ENCODE data around the gene PLD1.
"Not testable (repeated sequence)": the region's sequence is repeated elsewhere in the genome, so short reads cannot be mapped to it uniquely, and the experiment has no call there.

The PLD1 gene, protein sequence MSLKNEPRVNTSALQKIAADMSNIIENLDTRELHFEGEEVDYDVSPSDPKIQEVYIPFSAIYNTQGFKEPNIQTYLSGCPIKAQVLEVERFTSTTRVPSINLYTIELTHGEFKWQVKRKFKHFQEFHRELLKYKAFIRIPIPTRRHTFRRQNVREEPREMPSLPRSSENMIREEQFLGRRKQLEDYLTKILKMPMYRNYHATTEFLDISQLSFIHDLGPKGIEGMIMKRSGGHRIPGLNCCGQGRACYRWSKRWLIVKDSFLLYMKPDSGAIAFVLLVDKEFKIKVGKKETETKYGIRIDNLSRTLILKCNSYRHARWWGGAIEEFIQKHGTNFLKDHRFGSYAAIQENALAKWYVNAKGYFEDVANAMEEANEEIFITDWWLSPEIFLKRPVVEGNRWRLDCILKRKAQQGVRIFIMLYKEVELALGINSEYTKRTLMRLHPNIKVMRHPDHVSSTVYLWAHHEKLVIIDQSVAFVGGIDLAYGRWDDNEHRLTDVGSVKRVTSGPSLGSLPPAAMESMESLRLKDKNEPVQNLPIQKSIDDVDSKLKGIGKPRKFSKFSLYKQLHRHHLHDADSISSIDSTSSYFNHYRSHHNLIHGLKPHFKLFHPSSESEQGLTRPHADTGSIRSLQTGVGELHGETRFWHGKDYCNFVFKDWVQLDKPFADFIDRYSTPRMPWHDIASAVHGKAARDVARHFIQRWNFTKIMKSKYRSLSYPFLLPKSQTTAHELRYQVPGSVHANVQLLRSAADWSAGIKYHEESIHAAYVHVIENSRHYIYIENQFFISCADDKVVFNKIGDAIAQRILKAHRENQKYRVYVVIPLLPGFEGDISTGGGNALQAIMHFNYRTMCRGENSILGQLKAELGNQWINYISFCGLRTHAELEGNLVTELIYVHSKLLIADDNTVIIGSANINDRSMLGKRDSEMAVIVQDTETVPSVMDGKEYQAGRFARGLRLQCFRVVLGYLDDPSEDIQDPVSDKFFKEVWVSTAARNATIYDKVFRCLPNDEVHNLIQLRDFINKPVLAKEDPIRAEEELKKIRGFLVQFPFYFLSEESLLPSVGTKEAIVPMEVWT

DNA sequence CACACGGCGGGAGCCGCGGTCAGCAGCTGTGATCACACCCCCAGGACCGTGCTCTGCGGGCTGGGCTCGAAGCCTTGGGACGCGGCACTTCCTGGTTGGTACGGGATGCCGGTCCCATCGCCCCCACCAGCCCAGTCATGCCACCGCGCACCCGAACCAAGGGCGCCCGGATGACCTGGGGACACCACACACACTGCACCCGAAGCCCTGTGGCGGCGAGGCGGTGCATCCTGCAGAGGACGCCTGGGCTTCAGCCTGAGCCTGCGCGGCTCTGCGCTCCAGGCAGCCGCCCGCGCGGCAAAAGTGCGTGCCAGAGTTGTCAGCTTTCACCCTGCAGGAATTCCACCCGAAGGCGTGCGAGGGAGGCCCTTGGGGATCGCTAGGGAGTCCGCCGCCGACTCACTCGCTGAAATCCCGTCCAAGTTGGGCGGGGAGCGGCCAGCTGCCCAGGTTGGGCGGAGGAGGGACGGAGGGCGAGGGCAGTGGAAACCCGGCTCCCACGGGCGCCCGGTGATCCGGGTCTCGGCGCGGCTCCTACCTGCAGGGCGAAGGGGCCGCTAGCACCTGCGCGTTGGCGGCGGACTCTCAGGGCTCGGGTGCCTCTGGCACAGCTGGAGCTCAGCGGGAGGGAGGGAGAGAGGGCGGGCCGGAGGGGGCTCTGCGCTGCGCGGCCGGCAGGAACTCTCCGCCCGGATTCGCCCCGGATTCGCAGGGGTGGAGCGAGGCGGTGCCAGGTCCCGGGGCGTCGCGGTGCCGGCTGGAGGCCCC is at the start of gene PLD1:
Gene PLD1, minus strand, starts transcription at position 623 of the 768 bp plus-strand sequence. CDS start 72,432 bp downstream, outside the sequence.
- DNase-seq (ENCODE audit: low read depth in 2 of 2, low spot score in 1 of 2), result no peak

DNA sequence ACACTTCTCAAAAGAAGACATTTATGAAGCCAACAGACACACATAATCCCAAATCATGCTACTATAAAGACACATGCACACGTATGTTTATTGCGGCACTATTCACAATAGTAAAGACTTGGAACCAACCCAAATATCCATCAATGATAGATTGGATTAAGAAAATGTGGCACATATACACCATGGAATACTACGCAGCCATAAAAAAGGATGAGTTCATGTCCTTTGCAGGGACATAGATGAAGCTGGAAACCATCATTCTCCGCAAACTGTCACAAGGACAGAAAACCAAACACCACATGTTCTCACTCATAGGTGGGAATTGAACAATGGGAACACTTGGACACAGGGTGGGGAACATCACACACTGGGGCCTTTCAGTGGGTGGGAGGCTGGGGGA is 48.5 kb upstream of the PLD1 start:
- not testable (repeated sequence) for DNase-seq (ENCODE audit: low read depth in 2 of 2, low spot score in 1 of 2)

DNA sequence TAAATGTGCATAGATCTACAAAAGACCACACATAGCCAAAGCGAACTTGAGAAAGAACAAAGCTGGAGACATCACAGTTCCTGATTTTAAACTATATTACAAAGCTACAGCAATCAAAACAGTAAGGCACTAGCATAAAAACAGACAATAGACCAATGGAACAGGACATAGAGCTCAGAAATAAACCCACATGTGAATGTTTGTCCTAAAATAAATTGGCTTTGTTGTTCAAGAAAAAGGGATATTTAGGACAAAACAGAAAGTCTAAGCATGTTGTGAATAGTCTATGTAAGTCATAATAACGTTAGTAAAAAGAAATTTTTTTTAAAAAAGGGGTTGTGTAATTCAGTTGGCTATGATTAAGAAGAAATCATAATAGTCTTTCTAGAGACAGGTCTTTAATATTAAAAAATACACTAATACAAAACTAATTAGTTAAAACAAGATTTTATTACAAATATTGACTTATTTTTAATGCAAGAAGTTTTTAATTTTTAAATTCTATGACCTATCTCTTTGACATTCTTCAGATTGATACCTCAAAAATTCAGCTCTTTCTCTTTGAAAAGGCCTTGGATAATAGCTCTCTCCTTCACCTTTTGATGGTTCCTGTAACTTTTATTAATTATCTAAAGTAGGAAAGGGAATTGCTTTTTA is 44.5 kb upstream of the PLD1 start:
- DNase-seq (ENCODE audit: low read depth in 2 of 2, low spot score in 1 of 2), result no peak

DNA sequence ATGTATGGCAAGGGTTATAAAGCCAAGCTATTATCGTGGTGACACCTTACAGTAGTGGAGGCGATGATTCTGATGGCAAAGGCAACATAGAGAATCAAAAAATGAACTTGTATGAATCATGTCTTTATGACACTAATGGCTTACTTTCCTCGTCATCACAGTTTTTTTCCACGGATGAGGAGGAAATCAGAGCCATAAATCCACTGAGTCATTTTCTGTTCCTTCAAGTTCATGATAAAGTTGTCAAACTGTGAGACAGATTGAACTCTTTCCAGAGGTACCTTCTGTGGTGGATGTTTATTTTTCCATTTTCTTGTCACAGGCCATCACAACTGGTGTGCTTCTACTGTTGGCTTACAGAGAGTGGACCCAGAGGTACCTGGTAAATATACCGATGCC is 41.4 kb upstream of the PLD1 start:
- DNase-seq (ENCODE audit: low read depth in 2 of 2, low spot score in 1 of 2), result no peak

DNA sequence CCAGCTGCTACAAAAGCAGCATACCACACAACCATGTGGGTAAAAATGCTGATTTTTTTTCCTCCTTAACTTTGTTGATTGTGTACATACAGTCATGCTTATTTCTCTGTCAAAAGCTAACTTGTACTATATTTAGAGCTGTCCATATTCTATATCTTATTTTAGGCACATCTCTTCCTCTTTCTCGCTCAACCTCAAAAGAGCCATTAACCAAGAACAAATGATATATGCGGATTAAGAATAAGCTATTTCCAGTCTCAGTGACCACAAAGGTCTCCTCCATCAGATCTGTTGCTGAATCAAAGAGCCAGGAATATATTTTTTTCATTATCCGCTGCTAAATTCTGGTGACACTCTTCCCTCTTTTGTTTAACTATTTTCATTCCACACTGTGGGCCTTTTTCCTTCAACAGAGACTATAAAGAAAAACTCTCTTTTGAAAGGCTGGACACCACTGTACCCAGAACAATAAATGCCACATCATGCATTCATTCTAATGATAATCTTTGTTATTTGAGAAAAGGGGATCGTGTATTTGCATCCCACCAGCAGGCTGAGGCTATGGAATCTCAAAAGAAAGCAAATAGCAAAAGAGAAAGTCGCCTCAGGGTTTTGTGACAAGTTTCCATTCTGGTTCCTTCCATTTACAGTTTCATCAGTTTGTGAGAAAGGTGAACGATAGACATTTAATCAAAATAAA is 40.8 kb upstream of the PLD1 start:
- no peak for DNase-seq (ENCODE audit: low read depth in 2 of 2, low spot score in 1 of 2)

DNA sequence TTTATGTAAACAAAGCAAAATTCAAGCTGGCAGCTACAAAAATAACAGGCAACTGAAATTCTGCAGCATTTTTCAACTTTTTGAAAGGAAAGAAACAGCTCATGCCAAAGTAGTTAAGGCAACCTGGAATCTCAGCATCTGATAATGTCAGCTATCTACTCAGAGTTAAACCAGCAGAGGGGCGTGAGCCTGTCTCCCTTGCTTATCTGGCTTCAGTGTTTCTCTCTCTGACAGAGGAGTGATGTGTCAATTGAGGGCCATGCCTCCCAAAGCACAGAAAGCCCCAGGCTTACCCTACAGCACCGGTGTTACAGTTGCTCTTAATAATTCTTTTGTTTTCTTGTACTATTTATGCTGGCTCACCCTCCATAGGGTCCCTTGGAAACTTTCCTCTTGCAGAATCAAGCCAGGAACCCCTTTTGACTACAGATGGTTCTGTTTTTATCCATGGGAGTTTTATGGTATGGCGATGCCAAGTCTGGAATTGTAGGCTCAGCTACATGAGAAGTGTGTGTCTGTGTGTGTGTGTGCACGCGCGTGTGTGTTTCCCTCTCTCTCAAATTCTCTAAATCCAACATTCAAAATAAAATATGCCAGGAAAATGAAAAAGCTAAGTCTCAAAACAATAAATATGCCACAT is 40.2 kb upstream of the PLD1 start:
- DNase-seq (ENCODE audit: low read depth in 2 of 2, low spot score in 1 of 2), result no peak

DNA sequence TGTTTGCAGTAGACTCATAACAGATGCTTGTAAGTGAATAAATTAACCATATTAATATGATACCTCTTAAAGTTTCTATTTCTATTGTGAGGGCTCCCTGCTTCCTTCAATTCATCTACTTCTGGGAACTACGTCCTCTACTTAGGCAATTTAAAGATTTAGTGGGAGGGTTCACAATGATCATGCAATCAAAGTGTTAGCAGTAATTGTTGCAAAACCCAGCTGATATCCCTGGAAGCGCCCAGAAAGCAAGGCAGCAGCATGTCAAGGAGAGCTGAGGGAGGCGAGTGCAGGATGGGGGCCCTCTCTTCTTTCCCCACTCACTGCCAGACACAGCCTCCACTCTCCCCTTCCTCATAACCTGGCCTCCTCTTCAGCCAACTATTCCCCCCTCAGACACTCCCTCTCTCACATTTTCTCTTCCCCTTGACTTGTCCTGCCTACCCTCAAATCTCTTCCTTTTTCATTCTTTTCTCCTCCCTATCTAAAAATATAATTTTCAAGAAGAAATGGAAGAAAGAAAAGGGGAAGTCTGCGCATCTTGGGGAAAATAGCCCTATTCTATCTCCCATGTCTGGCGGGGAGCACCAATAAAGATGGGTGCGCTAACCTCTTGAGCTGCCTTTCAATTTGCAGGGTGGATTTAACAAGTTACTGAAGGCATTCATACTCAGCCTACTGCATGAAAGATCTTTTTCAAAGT is 39.5 kb upstream of the PLD1 start:
- no peak for DNase-seq (ENCODE audit: low read depth in 2 of 2, low spot score in 1 of 2)

DNA sequence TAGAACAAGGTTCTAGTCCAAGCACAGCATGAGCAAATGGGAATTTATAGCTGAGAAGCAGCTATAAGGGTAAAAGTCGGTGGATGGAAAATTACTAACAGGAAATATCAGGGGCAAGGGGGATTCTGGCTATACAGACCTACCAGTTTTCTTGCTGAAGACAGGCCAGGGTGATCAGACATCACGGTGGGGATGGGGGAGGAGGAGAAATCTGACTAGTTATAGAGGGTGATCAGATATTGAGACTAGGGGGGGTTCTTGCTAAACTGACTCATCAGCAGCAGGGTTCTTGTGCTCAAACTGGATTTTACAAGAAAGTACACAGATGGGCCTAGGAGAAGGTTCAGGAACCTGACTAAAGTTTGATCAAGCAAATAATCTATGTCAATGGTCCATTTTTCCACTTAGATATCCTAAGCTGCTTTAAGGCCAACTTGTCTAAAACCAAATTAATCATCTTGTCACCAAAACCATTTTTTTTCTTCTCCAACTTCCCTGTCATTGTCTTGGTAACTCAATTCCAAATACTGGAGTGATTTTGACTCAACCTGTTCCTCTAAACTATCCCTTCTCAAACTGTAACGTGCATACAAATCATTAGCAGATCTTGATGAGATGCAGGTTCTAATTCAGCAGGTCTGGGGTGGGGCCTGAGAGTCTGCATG is 37.4 kb upstream of the PLD1 start:
- DNase-seq (ENCODE audit: low read depth in 2 of 2, low spot score in 1 of 2), result no peak

DNA sequence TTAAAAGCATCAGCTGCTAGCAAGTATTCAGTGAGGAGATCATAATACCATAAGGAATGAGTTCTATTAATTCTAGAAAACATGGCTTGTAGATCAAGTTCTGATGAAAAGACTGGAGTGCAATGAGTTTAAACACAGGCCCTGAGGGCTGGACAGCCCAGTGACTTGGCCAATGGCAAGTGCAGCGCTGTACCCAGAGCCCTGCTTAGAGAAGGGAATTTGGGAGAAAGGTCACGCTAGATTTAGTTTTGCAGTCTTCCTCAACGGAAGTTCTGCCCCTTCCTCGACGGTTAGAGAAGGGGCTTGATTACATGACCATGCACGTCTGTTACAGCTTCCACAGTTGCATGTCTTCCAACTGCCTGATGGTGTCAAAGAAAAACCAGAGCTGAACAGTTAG is 36.9 kb upstream of the PLD1 start:
- no peak for DNase-seq (ENCODE audit: low read depth in 2 of 2, low spot score in 1 of 2)

DNA sequence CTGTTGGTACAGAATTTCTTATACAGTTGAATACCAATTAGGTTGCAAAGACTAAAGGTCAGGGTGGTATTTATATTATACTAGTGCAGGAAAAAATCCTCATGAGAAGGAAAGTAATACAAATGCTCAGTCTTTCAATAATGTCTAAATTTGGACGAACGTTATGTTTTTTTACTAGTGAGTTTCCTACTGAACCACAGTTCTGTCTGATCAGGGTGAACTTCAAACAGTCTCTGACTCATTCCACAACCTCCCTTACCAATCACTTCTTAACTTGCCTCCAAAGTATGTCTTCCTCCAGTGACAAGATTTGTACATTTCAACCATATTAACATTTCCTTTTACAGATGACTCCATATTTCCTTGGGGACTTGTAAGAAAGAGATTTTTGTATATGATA is 36.3 kb upstream of the PLD1 start:
- no peak for DNase-seq (ENCODE audit: low read depth in 2 of 2, low spot score in 1 of 2)

DNA sequence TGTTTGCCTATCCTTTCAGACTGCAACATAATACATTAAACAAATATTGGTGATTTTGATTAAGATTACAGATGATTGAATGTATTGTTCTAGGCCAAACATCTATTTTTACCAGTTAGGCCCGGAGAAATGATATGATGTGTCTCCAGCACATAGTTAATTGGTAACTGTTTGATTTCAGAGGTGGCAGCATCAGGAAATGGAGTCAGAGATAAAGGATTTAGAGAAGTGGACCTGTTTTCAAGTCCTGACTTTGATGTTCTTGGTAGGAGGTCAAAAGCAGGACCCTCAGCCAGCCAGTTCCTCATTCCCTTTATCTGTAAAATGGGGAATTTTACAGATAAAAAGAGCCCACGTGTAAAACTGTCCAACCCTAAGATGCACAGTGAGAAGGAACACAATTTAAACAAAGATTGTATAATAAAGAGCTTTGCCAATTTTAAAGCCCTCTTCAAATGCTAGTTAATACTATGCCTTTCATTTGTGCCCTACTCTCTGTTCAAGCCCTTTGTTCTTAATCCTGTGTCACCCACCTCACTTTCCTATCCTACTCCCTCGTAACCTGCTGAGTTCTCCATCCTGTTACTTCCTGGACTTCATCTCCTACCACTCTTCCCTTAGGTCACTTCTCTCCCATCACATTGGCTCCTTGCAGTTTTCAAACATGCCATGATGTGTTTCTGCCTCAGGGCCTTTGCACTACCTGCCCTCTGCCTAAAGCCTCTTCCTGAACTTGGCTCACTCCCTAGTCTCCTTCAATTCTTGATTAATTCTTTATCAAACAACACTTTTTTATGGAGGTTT is 35.4 kb upstream of the PLD1 start:
- no peak for DNase-seq (ENCODE audit: low read depth in 2 of 2, low spot score in 1 of 2)

DNA sequence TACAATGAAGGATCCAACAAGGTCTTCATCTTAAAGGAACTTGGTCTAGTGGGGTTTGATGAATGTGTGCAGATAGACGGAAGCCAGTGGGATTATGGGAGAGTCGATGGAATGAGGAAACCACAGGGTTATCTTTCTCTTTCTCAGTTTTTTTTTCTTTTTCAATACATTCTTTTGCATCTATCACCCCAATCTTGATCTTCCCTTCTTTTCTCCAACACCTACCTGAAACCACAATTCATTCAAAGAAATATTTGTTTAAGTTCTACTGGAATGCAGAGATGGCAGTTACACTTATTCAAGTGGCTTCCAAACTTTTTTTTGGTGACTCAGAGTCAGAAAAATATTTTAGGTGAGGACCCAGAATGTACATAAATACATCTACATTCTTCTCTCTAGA is 34.6 kb upstream of the PLD1 start:
- DNase-seq (ENCODE audit: low read depth in 2 of 2, low spot score in 1 of 2), result no peak

DNA sequence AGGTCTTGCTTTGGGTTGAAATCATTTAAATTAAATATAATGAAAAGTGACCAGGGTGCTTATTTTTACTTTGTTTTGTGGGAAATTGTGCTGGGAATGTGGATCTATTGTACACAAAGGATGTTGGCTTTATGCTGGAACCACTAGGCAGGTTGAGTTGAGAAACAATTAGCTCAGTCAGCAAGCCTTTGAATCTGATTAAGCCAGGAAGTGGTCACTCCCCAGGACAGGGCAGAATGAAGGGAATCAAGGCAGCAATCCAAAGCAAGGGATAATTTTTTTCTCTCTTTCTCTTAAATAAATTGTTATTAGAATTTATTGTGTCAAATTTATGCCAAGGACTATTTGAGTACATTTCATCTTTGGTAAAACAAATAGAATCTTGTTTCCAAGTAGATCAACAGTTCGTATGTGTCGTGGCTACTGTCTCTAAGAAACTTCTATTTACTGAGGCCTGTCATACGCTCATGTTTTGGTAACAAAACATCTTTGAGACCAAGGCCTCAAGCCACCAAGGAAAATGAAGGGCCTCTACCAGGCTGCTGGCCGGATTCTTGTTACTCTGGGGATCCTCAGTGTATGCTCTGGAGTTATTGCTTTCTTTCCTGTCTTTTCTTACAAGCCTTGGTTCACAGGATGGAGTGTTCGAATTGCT is 32.7 kb upstream of the PLD1 start, which contains the start of gene TMEM212:
Gene TMEM212, plus strand, starts transcription at position 486 of the 655 bp plus-strand sequence. Its CDS starts 35 bp downstream, at position 521.
- no peak for DNase-seq (ENCODE audit: low read depth in 2 of 2, low spot score in 1 of 2)

DNA sequence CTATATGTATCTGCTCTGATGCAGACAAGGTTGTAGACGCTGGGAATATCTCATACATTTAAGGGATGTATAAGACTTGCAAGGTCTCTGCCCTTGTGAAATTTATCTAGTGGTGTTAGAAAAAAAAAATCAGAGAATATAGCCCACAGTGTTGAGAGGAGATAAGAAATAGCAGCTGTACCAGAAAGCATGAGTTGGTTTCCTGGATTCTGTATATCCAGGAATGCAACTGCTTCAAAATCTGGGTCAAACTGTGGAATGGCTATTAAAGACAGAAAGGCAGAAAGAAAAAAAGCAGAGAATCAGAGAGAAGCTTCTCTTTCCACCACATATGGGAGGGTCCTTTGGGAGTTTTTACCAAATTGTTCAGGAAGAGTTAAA is 31.3 kb upstream of the PLD1 start:
- no peak for DNase-seq (ENCODE audit: low read depth in 2 of 2, low spot score in 1 of 2)

DNA sequence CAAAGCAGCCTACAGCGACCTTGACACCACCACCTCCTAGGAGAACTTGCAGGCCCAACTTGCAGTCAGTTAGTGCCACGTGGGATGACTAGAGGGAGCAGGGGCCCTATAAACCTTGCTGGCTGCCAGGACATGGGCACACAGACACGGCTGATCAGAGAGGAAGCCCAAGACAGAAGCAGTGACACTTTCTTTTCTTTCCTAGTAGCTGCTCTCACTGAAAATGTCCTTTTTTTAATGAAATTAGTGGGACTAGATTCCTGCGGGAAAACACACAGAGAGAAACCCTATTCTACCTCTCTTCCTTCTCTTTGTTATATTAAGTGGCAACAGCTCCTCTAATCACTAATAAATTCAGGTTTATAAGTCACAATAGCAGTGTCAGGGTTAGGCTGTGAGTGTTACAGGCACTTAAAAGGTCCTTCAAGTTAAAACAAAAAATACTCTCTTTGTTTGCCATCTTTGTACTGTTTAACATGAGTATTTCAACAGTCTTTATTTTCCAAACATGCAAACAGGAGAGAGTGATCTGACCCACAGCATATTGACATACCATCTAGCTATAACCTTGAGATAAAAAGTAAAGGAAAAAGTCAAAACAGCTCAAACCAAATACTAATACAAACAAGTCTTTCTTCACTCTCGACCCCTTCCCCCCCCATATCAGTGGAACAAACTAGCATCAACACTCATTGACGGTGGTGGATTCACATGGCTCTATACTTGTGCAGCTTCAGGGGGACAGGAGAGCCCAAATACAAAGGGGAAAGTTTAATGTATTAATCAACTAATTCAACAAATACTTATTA is 30.7 kb upstream of the PLD1 start:
- no peak for DNase-seq (ENCODE audit: low read depth in 2 of 2, low spot score in 1 of 2)

DNA sequence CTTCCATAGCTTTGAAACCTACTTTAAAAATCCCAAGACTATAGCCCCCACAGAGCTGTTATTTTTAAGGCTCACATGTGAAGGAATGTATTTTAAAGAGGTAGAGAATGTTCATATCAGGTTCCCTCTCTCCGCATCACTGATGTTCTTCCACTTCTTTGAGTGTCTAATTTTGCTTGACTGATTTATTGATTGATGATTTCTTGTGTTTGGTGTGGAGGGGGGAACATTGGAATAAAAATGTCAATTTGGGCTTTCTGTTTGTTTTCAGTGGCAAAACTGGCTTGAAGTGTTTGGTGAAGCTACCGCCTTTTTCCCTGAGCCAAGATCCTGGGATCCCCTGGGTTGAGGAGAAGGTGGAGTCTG is 30.1 kb upstream of the PLD1 start:
- no peak for DNase-seq (ENCODE audit: low read depth in 2 of 2, low spot score in 1 of 2)
